Uterus (tissue), 2 donors: Measurements from ENCODE around the gene SLC6A19.

Experiments used
- POLR2A ChIP-seq, 2 donors: fragments of 450-650 bp; IDR thresholded peaks; one replicate each; pipeline ENCODE4 v1.6.1; 2016; ENCODE audit warnings: antibody characterized with exemption in 2 of 2, mild to moderate bottlenecking in 1 of 2, moderate library complexity in 1 of 2
- TF ChIP-seq, protein P1 (sequence below), 4 experiments: fragments of 200-600 bp in 2 of 4; fragments of 450-650 bp in 2 of 4; sonication (generic) in 2 of 4; IDR thresholded peaks; one replicate each; pipeline ENCODE4 v1.5.1; 2016 to 2019; ENCODE audit warnings: antibody characterized with exemption in 4 of 4, mild to moderate bottlenecking in 2 of 4, moderate library complexity in 1 of 4

DNA sequence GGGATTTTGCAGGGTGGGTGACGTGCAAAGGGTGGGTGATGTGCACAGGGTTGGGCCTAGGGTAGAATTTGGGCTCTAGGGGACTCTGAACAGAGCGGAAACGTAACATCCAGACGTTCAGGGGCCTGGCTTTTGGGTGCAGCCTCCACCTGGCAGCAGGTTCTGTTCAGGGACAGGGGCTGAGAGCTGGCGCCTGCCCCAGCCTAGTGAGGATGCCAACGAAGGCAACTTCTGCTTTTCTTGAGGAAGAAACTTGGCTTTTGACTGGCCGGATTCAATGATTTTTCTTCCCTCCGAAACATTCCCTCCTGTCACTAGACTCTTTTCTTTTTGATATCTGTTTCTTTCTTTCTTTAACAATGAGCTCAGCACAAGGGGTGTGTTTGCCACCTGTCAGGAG is 38.6 kb upstream of the SLC6A19 start:
- TF ChIP-seq, protein P1, sequence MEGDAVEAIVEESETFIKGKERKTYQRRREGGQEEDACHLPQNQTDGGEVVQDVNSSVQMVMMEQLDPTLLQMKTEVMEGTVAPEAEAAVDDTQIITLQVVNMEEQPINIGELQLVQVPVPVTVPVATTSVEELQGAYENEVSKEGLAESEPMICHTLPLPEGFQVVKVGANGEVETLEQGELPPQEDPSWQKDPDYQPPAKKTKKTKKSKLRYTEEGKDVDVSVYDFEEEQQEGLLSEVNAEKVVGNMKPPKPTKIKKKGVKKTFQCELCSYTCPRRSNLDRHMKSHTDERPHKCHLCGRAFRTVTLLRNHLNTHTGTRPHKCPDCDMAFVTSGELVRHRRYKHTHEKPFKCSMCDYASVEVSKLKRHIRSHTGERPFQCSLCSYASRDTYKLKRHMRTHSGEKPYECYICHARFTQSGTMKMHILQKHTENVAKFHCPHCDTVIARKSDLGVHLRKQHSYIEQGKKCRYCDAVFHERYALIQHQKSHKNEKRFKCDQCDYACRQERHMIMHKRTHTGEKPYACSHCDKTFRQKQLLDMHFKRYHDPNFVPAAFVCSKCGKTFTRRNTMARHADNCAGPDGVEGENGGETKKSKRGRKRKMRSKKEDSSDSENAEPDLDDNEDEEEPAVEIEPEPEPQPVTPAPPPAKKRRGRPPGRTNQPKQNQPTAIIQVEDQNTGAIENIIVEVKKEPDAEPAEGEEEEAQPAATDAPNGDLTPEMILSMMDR (IDR thresholded peaks at IDR 0.05): no peak
- no peak for TF ChIP-seq POLR2A (IDR thresholded peaks at IDR 0.05)
